Anterior cingulate cortex (tissue), 58 donors: ENCODE data around the gene LRRC38.
"Not testable (repeated sequence)": the region's sequence is repeated elsewhere in the genome, so short reads cannot be mapped to it uniquely, and the experiment has no call there.

ENCODE experiments used
- DNase-seq, 58 donors: peaks; one replicate each; lab custom pipeline; 2025; lab: John Stamatoyannopoulos, UW

LRRC38 gene

DNA sequence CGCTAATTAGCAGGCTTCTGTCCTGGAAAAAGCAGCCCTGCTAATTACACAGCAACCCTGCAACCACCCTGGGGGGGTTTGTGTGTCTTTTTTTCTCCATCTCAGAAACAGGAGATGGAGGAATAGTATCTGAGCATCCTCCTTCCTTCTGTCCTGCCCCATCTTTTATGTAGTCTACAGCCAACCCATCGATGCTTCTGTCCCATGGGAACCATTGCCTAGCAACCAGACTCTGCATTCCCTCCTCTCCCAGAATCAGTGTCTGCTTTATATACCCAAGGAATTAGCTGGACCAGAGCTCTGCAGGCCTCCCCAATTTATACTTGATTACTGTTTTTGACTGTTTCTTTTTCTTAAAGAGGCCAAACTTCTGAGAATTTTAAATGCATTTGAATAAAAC lies 35.1 kb downstream of the LRRC38 start:
- peak in 3 of 58 donors; percentile 1 to 7 (median 1) for DNase-seq

DNA sequence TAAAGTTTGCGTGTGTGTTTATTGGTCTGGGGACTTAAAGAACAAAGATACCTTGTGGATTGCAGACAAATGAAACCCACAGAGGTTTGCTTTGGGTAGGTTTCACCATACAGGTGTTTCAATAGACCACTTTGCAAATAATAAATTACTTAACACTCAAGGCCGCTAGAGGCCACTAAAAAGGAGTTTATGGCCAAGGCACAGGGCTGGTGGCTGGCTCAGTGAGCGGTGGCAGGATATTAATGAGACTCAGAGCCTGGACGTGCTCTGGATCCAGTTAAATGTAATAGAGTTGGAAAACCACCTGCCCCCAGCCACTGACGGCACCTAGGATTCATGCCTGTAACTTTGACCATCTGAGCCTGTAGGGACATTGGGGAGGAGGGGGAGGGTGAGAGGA lies 44.5 kb downstream of the LRRC38 start:
- DNase-seq = peak in 3 of 58 donors; percentile 2 to 3 (median 3)

GRCh38 chr1:13465515-13465914 lies 48.3 kb downstream of the LRRC38 start:
- DNase-seq = no peak

GRCh38 chr1:13462682-13463081 lies 51.1 kb downstream of the LRRC38 start:
- DNase-seq = no peak

DNA sequence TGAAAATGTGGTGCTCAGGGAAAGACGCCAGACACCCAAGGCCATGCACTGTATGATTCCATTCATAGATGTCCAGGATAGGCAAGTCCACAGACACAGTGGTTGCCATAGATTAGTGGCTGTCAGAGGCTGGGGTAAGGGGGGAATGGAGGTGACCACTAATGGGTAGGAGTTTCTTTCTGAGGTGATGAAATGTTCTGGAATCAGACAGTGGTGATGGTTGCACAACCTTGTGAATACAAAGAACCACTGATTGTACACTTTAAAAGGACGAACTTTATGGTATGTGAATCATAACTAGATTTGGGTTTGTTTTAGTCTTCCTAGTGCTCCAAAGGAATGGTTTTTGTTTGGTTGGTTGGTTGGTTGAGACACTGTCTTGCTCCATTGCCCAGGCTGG lies 51.8 kb downstream of the LRRC38 start:
- no peak for DNase-seq

- DNase-seq = no peak
Measured at GRCh38 chr1:13456904-13457532, 56.8 kb downstream of the LRRC38 start.

DNA sequence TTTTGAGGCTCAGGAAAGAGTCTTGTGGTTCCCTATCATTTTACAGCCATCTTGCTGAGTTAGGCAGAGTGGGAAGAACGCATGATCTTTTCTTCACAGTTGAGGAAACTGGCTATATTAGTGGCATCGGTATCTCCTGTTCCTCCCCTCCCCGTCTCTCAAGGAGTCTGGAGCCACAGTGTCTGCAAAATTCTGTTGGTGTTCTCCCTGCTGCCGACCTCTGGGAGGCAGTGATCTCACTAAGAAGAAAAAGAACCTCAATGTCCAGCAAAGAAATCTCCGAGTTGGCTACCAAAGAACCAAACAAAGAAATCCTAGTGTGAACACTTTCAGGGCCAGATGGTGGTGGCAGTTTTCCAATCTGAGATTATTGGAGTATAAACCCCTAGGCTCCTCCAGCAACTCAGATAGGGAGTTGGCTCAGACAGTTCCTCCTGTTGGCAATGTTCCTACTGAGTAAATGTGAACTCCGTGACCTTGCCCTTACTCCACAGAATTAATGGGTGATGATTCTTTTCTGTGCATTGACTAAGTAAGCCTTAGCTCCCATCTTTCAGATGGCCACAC lies 62.3 kb downstream of the LRRC38 start:
- no peak for DNase-seq

- DNase-seq = no peak
Measured at GRCh38 chr1:13450204-13450603, 63.6 kb downstream of the LRRC38 start.

- no peak for DNase-seq
Measured at GRCh38 chr1:13443335-13443979, 70.3 kb downstream of the LRRC38 start.

DNA sequence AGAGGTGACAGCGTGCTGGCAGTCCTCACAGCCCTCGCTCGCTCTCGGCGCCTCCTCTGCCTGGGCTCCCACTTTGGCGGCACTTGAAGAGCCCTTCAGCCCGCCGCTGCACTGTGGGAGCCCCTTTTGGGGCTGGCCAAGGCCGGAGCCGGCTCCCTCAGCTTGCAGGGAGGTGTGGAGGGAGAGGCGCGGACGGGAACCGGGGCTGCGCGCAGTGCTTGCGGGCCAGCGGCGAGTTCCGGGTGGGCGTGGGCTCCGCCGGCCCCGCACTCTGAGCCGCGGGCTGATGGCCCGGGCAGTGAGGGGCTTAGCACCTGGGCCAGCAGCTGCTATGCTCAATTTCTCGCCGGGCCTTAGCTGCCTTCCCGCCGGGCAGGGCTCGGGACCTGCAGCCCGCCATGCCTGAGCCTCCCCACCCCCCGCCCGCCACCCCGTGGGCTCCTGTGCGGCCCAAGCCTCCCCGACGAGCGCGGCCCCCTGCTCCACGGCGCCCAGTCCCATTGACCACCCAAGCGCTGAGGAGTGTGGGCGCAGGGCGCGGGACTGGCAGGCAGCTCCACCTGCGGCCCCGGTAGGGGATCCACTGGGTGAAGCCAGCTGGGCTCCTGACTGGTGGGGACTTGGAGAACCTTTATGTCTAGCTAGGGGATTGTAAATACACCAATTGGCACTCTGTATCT lies 74.6 kb downstream of the LRRC38 start:
- DNase-seq = not testable (repeated sequence)

- no peak for DNase-seq
Measured at GRCh38 chr1:13435458-13435857, 78.3 kb downstream of the LRRC38 start.

DNA sequence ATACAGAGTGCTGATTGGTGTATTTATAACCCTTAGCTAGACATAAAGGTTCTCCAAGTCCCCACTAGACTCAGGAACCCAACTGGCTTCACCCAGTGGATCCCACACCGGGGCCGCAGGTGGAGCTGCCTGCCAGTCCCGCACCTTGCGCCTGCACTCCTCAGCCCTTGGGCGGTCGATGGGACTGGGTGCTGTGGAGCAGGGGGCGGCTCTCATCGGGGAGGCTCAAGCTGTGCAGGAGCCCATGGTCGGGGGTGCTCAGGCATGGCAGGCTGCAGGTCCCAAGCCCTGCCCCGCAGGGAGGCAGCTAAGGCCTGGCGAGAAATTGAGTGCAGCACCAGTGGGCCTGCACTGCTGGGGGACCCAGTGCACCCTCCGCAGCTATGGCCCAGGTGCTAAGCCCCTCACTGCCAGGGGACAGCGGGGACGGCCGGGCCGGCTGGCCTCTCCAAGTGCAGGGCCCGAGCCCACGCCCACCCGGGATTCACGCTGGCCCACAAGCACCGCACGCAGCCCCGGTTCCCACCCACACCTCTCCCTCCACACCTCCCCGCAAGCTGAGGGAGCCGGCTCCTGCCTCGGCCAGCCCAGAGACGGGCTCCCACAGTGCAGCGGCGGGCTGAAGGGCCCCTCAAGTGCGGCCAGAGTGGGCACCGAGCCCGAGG lies 80.0 kb downstream of the LRRC38 start:
- DNase-seq = not testable (repeated sequence)

- no peak for DNase-seq
Measured at GRCh38 chr1:13432251-13432650, 81.6 kb downstream of the LRRC38 start.

- no peak for DNase-seq
Measured at GRCh38 chr1:13430495-13430894, 83.3 kb downstream of the LRRC38 start.
